K562 (cell line): ENCODE results near the gene SLC25A21. TPM values are rescaled to one million over a fixed set of nuclear protein-coding genes. Genes with fewer than 3 reads are reported as not detected.

ENCODE experiments used
- ATF1 ChIP-seq, 2 experiments: fragments of 450-650 bp in 1 of 2; IDR thresholded peaks; 2 replicates each; pipeline ENCODE4 v1.6.1; 2016; ENCODE audit warnings: missing compliant biosample characterization in 1 of 2, missing genetic modification characterization in 1 of 2
- CREM ChIP-seq: IDR thresholded peaks from 2 replicates; pipeline ENCODE4 v1.6.1; 2014; ENCODE audit warnings: antibody characterized with exemption, low read depth
- FIP1L1 ChIP-seq: fragments of 200-400 bp; formaldehyde crosslinking; IDR thresholded peaks from 2 replicates; pipeline ENCODE4 v1.6.1; 2018; ENCODE audit warnings: mild to moderate bottlenecking, low read depth, low read length; ENCODE audit not compliant: poor library complexity, severe bottlenecking
- GTF2A2 ChIP-seq: IDR thresholded peaks from 2 replicates; pipeline ENCODE4 v1.6.1; 2016; ENCODE audit warnings: mild to moderate bottlenecking, missing genetic modification characterization, missing compliant biosample characterization
- POLR2G ChIP-seq: fragments of 200-400 bp; formaldehyde crosslinking; IDR thresholded peaks from 2 replicates; pipeline ENCODE4 v1.6.1; 2017; ENCODE audit warnings: low read depth, mild to moderate bottlenecking, antibody characterized with exemption, low read length, moderate library complexity
- RBFOX2 ChIP-seq: fragments of 200-400 bp; formaldehyde crosslinking; IDR thresholded peaks from 2 replicates; pipeline ENCODE4 v1.6.1; 2017; ENCODE audit warnings: low read depth, mild to moderate bottlenecking, low read length, moderate library complexity
- SIRT6 ChIP-seq: IDR thresholded peaks from one replicate; pipeline ENCODE4 v1.6.1; 2012; ENCODE audit warnings: low read depth, mild to moderate bottlenecking, control low read depth, inconsistent platforms, low read length, moderate library complexity
- TAL1 ChIP-seq: fragments of 450-650 bp; IDR thresholded peaks from 2 replicates; pipeline ENCODE4 v1.6.1; 2016; ENCODE audit warnings: mild to moderate bottlenecking
- ZC3H11A ChIP-seq: IDR thresholded peaks from 2 replicates; pipeline ENCODE4 v1.6.1; 2012; ENCODE audit warnings: low read depth, low read length, improper control_type of control experiment
- polyA plus RNA-seq, 8 experiments: library from polyadenylated mRNA; depleted of rRNA in 4 of 8; stranded (reverse) in 5 of 8; unstranded in 3 of 8; fragments of >200 nt; fragmentation: Nextera tagmentation in 2 of 8; fragmentation: Illumina TruSeq in 1 of 8; extraction: Ambion mirVana in 2 of 8; extraction: Trizol in 1 of 8; gene quantifications; 2 replicates each; pipeline versions ENCODE4 v1.2.1 to v1.2.3, GENCODE V29; 2011 to 2014; ENCODE audit warnings: inconsistent platforms in 1 of 8, missing spikeins in 1 of 8
- total RNA-seq, 7 experiments: library from RNA; depleted of rRNA in 6 of 7; stranded (reverse); fragments of >200 nt in 6 of 7; fragmentation: Illumina TruSeq in 2 of 7; extraction: Trizol in 2 of 7; gene quantifications; 2 replicates each; pipeline versions ENCODE4 v1.2.1 to v1.2.3, GENCODE V29; 2011 to 2021; ENCODE audit warnings: low replicate concordance in 1 of 7
- TF ChIP-seq, protein P1 (sequence below): fragments of 450-650 bp; IDR thresholded peaks from 2 replicates; pipeline ENCODE4 v1.6.1; 2016; ENCODE audit warnings: low read depth
- TF ChIP-seq, protein P2 (sequence below): fragments of 450-650 bp; IDR thresholded peaks from 2 replicates; pipeline ENCODE4 v1.6.1; 2016
- TF ChIP-seq, protein P3 (sequence below): fragments of 450-650 bp; IDR thresholded peaks from 2 replicates; pipeline ENCODE4 v1.6.1; 2018; ENCODE audit not compliant: partially characterized antibody

SLC25A21 gene
- total and polyA plus RNA-seq, 9 of the 15 experiments (the other 6 are each of a cell fraction or from before 2014, with no cell fraction given) = 15.2 to 46.7 (median 28.7) TPM

GRCh38 chr14:37172024-37172869 is at the start of gene SLC25A21 (continued):
- TF ChIP-seq, protein P1, sequence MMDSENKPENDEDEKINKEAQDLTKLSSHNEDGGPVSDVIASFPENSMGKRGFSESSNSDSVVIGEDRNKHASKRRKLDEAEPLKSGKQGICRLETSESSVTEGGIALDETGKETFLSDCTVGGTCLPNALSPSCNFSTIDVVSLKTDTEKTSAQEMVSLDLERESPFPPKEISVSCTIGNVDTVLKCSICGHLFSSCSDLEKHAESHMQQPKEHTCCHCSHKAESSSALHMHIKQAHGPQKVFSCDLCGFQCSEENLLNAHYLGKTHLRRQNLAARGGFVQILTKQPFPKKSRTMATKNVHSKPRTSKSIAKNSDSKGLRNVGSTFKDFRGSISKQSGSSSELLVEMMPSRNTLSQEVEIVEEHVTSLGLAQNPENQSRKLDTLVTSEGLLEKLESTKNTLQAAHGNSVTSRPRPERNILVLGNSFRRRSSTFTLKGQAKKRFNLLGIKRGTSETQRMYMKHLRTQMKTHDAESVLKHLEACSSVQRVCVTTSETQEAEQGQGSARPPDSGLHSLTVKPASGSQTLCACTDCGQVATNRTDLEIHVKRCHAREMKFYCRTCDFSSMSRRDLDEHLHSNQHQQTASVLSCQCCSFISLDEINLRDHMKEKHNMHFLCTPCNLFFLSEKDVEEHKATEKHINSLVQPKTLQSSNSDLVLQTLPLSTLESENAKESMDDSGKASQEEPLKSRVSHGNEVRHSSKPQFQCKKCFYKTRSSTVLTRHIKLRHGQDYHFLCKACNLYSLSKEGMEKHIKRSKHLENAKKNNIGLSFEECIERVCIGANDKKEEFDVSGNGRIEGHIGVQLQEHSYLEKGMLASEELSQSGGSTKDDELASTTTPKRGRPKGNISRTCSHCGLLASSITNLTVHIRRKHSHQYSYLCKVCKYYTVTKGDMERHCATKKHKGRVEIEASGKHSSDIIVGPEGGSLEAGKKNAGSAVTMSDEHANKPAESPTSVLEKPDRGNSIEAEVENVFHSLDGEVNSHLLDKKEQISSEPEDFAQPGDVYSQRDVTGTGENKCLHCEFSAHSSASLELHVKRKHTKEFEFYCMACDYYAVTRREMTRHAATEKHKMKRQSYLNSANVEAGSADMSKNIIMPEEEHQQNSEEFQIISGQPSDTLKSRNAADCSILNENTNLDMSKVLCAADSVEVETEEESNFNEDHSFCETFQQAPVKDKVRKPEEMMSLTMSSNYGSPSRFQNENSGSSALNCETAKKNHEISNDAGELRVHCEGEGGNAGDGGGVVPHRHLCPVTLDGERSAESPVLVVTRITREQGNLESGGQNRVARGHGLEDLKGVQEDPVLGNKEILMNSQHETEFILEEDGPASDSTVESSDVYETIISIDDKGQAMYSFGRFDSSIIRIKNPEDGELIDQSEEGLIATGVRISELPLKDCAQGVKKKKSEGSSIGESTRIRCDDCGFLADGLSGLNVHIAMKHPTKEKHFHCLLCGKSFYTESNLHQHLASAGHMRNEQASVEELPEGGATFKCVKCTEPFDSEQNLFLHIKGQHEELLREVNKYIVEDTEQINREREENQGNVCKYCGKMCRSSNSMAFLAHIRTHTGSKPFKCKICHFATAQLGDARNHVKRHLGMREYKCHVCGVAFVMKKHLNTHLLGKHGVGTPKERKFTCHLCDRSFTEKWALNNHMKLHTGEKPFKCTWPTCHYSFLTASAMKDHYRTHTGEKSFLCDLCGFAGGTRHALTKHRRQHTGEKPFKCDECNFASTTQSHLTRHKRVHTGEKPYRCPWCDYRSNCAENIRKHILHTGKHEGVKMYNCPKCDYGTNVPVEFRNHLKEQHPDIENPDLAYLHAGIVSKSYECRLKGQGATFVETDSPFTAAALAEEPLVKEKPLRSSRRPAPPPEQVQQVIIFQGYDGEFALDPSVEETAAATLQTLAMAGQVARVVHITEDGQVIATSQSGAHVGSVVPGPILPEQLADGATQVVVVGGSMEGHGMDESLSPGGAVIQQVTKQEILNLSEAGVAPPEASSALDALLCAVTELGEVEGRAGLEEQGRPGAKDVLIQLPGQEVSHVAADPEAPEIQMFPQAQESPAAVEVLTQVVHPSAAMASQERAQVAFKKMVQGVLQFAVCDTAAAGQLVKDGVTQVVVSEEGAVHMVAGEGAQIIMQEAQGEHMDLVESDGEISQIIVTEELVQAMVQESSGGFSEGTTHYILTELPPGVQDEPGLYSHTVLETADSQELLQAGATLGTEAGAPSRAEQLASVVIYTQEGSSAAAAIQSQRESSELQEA = no peak
- TF ChIP-seq SIRT6 (no peak), TAL1 (peak; percentile 35; the same call in 1 of the 2 replicates), RBFOX2 (peak; percentile 91), GTF2A2 (peak; percentile 70; the same call in 1 of the 2 replicates), FIP1L1 (peak; percentile 69), POLR2G (peak; percentile 88), ATF1 (CRISPR knock-in tag; IDR thresholded peaks at IDR 0.05) (no peak), ATF1 (tag; IDR thresholded peaks at IDR 0.05) (peak; percentile 40), ZC3H11A (no peak), CREM (peak; percentile 30; the same call in 1 of the 2 replicates)
- TF ChIP-seq, protein P2, sequence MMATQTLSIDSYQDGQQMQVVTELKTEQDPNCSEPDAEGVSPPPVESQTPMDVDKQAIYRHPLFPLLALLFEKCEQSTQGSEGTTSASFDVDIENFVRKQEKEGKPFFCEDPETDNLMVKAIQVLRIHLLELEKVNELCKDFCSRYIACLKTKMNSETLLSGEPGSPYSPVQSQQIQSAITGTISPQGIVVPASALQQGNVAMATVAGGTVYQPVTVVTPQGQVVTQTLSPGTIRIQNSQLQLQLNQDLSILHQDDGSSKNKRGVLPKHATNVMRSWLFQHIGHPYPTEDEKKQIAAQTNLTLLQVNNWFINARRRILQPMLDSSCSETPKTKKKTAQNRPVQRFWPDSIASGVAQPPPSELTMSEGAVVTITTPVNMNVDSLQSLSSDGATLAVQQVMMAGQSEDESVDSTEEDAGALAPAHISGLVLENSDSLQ = no peak
- TF ChIP-seq, protein P3, sequence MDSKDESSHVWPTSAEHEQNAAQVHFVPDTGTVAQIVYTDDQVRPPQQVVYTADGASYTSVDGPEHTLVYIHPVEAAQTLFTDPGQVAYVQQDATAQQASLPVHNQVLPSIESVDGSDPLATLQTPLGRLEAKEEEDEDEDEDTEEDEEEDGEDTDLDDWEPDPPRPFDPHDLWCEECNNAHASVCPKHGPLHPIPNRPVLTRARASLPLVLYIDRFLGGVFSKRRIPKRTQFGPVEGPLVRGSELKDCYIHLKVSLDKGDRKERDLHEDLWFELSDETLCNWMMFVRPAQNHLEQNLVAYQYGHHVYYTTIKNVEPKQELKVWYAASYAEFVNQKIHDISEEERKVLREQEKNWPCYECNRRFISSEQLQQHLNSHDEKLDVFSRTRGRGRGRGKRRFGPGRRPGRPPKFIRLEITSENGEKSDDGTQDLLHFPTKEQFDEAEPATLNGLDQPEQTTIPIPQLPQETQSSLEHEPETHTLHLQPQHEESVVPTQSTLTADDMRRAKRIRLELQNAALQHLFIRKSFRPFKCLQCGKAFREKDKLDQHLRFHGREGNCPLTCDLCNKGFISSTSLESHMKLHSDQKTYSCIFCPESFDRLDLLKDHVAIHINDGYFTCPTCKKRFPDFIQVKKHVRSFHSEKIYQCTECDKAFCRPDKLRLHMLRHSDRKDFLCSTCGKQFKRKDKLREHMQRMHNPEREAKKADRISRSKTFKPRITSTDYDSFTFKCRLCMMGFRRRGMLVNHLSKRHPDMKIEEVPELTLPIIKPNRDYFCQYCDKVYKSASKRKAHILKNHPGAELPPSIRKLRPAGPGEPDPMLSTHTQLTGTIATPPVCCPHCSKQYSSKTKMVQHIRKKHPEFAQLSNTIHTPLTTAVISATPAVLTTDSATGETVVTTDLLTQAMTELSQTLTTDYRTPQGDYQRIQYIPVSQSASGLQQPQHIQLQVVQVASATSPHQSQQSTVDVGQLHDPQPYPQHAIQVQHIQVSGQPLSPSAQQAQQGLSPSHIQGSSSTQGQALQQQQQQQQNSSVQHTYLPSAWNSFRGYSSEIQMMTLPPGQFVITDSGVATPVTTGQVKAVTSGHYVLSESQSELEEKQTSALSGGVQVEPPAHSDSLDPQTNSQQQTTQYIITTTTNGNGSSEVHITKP = no peak
